Gastroesophageal sphincter (tissue), 4 donors: Measurements from ENCODE around the gene GMDS. TPM values are rescaled to one million over a fixed set of nuclear protein-coding genes. Genes with fewer than 3 reads are reported as not detected.

Experiments used
- ATAC-seq: fragments of 150-250 bp; one replicate; pipeline ENCODE4 v1.9.1; 2016; ENCODE audit warnings: mild to moderate bottlenecking, moderate library complexity
- H3K27ac ChIP-seq, 4 donors: fragments of 200-600 bp; sonication (generic) in 3 of 4; 1 replicate in 3 of 4; 2 replicates in 1 of 4; pipeline ENCODE4 v1.5.1; 2016 to 2019
- H3K27me3 ChIP-seq: fragments of 200-600 bp; sonication (generic); one replicate; pipeline ENCODE4 v1.5.1; 2019
- H3K36me3 ChIP-seq, 2 donors: fragments of 200-600 bp; sonication (generic); one replicate each; pipeline ENCODE4 v1.5.1; 2019; ENCODE audit warnings: control low read depth in 1 of 2
- H3K4me1 ChIP-seq, 3 donors: fragments of 200-600 bp; sonication (generic); 1 replicate in 2 of 3; 2 replicates in 1 of 3; pipeline ENCODE4 v1.5.1; 2016 to 2019; ENCODE audit warnings: control low read depth in 2 of 3
- H3K4me3 ChIP-seq, 2 donors: fragments of 200-600 bp; sonication (generic); one replicate each; pipeline ENCODE4 v1.5.1; 2019; ENCODE audit warnings: mild to moderate bottlenecking in 1 of 2, moderate library complexity in 1 of 2
- H3K9me3 ChIP-seq, 3 donors: fragments of 200-600 bp; sonication (generic); one replicate each; pipeline ENCODE4 v1.5.1; 2017 to 2019; ENCODE audit warnings: control low read depth in 2 of 3
- EP300 ChIP-seq: sonication (generic); formaldehyde crosslinking; IDR thresholded peaks from one replicate; pipeline ENCODE4 v1.6.1; 2017; ENCODE audit warnings: antibody characterized with exemption, mild to moderate bottlenecking
- POLR2A ChIP-seq, 2 donors: fragments of 450-650 bp; IDR thresholded peaks; one replicate each; pipeline ENCODE4 v1.6.1; 2017; ENCODE audit warnings: antibody characterized with exemption in 2 of 2, mild to moderate bottlenecking in 2 of 2, moderate library complexity in 1 of 2
- POLR2AphosphoS5 ChIP-seq: sonication (generic); formaldehyde crosslinking; IDR thresholded peaks from one replicate; pipeline ENCODE4 v1.6.1; 2017; ENCODE audit warnings: antibody characterized with exemption
- WGBS, 2 donors: methylation state at CpG; one replicate each; pipeline ENCODE4 v1.1.5; 2018; ENCODE audit warnings: low coverage in 1 of 2; 5-methylcytosine and 5-hydroxymethylcytosine counted together
- total RNA-seq, 4 donors: library from RNA; depleted of rRNA; stranded (reverse); fragments of >200 nt; gene quantifications; one replicate each; pipeline ENCODE4 v1.1.0, GENCODE V29; 2016
- TF ChIP-seq, protein P1 (sequence below), 4 experiments: fragments of 200-600 bp in 2 of 4; fragments of 450-650 bp in 2 of 4; sonication (generic) in 1 of 4; IDR thresholded peaks; one replicate each; pipeline ENCODE4 v1.5.1; 2017 to 2019; ENCODE audit warnings: antibody characterized with exemption in 4 of 4, mild to moderate bottlenecking in 2 of 4, moderate library complexity in 2 of 4

The GMDS gene
- total RNA-seq, 4 donors from 2014 or later, result 5.0 to 14.7 (median 6.4) TPM

DNA sequence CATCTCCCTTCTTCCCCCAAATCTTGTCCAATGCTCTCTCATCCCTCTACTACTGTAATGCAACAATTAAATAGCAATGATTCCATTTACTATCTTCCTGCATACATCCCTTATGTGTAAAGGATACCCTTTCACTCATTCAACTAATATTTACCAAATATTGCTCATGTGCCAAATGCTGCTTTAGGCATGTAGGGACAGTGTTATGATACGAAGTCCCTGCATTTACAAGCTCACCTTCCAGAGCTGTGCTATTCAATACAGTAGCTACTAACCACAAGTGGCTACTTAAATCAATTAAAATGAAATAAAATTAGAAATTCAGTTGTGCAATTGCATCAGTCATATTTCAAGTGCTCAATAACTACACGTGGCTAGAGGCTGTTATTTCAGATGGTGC, 41.1 kb downstream of the GMDS start:
- Histone ChIP-seq H3K27ac (no peak overlapping the region), H3K36me3 (no peaks in the 10 kb centered on the region), H3K27me3 (no peaks in the 10 kb centered on the region), H3K4me1 (no peaks in the 10 kb centered on the region), H3K9me3 (peaks cover 0 to 6% (median 0%) of the 10 kb centered on the region in 3 donors), H3K4me3 (no peak overlapping the region)
- no peak for ATAC-seq
- TF ChIP-seq POLR2AphosphoS5 (no peak), EP300 (no peak), POLR2A (IDR thresholded peaks at IDR 0.05) (no peak)
- TF ChIP-seq, protein P1, sequence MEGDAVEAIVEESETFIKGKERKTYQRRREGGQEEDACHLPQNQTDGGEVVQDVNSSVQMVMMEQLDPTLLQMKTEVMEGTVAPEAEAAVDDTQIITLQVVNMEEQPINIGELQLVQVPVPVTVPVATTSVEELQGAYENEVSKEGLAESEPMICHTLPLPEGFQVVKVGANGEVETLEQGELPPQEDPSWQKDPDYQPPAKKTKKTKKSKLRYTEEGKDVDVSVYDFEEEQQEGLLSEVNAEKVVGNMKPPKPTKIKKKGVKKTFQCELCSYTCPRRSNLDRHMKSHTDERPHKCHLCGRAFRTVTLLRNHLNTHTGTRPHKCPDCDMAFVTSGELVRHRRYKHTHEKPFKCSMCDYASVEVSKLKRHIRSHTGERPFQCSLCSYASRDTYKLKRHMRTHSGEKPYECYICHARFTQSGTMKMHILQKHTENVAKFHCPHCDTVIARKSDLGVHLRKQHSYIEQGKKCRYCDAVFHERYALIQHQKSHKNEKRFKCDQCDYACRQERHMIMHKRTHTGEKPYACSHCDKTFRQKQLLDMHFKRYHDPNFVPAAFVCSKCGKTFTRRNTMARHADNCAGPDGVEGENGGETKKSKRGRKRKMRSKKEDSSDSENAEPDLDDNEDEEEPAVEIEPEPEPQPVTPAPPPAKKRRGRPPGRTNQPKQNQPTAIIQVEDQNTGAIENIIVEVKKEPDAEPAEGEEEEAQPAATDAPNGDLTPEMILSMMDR (IDR thresholded peaks at IDR 0.05), result no peak
- 90% methylated on average over 2 of the region's 2 CpGs for WGBS, 2 donors

DNA sequence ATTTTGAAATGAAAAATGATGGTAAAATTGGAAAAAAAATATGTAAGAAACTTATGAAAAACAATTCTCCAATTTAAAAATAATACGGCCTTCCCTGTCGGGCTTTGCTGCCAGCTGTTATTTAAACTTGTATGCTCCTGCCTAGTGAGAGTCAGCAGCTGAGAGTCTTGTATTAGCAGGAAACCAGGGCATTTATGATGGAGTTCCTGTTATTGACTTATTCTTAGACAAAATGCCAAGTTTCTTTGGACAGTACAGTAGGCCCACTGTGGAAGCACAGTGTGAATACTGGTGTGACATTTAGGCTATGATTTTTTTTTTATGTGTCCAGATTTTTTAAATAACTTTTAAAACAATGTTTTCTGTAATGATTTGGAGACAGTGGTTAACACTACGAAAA, 42.1 kb downstream of the GMDS start:
- Histone ChIP-seq H3K36me3 (no peaks in the 10 kb centered on the region), H3K4me1 (no peaks in the 10 kb centered on the region), H3K4me3 (no peak overlapping the region), H3K9me3 (peaks cover 0 to 6% (median 0%) of the 10 kb centered on the region in 3 donors), H3K27me3 (no peaks in the 10 kb centered on the region), H3K27ac (no peak overlapping the region)
- 58 to 61% methylated on average over 3 of the region's 3 CpGs for WGBS, 2 donors
- TF ChIP-seq POLR2AphosphoS5 (no peak), EP300 (no peak), POLR2A (IDR thresholded peaks at IDR 0.05) (no peak)
- TF ChIP-seq, protein P1 (IDR thresholded peaks at IDR 0.05), result no peak
- ATAC-seq, result no peak

DNA sequence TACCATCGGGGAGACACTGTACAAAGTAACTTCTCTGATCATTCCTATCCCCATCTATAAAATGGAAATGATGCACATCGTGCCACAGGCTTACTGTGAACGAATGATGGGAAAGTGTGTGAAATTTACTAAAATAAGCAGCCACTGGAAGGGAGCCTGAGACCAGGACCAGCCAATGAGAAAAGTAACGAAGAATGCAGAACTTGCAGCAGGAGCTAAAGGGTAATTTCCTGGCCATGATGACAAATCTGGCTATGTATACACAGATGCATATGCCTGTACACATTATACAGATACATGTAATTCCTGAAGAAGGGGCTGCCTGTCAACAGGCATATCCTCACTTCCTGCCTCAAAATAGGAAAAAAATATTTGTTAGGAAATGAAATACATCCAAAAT, 47.4 kb downstream of the GMDS start:
- TF ChIP-seq POLR2A (IDR thresholded peaks at IDR 0.05), result no peak
- TF ChIP-seq POLR2AphosphoS5, result no peak
- ATAC-seq, result no peak
- Histone ChIP-seq H3K27ac (no peak overlapping the region), H3K36me3 (no peaks in the 10 kb centered on the region), H3K27me3 (no peaks in the 10 kb centered on the region), H3K9me3 (no peaks in the 10 kb centered on the region), H3K4me3 (no peak overlapping the region), H3K4me1 (no peaks in the 10 kb centered on the region)
- 83 to 100% methylated on average over 3 of the region's 4 CpGs for WGBS, 2 donors

DNA sequence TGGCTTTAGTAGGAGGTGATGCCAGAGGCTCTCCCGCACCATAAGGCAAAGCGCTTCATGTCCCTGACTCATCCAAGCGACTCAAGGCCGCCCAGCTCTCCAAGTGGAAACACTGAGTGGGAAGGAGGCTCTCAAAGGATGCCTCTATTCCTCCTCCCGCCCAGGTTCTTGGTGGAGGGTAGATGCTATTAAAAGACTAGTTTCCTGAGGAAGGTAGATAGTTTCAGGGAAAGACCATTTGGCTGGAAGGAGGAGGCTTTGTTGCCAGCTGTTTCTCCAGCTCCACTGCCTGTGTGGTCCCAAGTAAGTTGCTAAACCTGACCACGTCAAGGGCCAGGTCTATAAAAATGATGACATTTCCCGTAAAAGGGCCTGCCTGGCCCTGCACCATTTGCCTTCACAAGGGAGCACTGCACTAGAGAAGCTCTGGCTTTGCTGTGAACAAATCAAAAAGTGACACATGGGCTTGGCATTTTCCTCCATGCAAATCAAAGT, 48.2 kb downstream of the GMDS start:
- 48 to 68% methylated on average over 4 to 6 of the region's 7 CpGs for WGBS, 2 donors
- Histone ChIP-seq H3K9me3 (no peaks in the 10 kb centered on the region), H3K4me3 (no peak overlapping the region), H3K4me1 (no peaks in the 10 kb centered on the region), H3K27ac (no peak overlapping the region), H3K36me3 (no peaks in the 10 kb centered on the region), H3K27me3 (no peaks in the 10 kb centered on the region)
- no peak for TF ChIP-seq EP300
- no peak for TF ChIP-seq POLR2A (IDR thresholded peaks at IDR 0.05)
- TF ChIP-seq, protein P1 (IDR thresholded peaks at IDR 0.05), result no peak
- no peak for TF ChIP-seq POLR2AphosphoS5
- ATAC-seq, result peak; percentile 50

DNA sequence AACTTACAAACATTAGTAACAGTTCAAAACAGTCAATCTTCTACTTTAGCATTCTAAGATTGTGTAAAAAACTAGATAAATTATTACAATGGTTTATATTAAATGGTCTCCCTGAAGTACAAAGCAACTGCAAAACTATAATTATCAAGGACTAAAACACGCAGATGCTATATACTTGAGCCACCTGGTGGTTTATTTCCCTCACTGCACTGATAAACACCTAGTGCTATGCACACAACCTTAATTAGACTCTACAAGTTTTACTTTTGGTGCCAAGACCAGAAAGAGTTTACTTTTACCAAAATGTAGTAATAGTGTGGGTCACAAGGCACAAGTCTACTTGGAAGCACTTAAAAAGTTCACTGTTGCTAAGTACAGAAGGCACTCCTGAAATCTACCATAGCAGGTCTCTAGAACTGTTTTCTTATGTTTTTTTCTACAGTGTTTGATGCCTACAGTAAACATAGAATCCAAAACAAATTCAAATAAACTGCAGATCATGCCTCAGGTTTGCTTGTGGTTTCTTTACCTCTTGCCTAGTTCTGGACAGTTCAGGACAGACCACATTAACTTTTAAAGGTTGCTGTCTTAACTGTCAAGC, 49.2 kb downstream of the GMDS start:
- peak; percentile 55 for ATAC-seq
- Histone ChIP-seq H3K27ac (peak overlapping the region in 1 of 4 donors; percentile 4), H3K4me1 (no peaks in the 10 kb centered on the region), H3K9me3 (no peaks in the 10 kb centered on the region), H3K4me3 (no peak overlapping the region), H3K27me3 (no peaks in the 10 kb centered on the region), H3K36me3 (no peaks in the 10 kb centered on the region)
- TF ChIP-seq, protein P1 (IDR thresholded peaks at IDR 0.05), result peak; percentile 75 to 80 (median 78)
- no peak for TF ChIP-seq POLR2AphosphoS5
- 0 to 8% methylated on average over 1 of the region's 1 CpG for WGBS, 2 donors
